NB4 (cell line): ENCODE results near the gene PARL.

ENCODE experiments used
- CTCF ChIP-seq: IDR thresholded peaks from one replicate; pipeline ENCODE4 v1.5.1; 2012; ENCODE audit warnings: low read depth, low read length
- MAX ChIP-seq: IDR thresholded peaks from 2 replicates; pipeline ENCODE4 v1.6.1; 2011; ENCODE audit warnings: low read depth, low read length
- POLR2A ChIP-seq: IDR thresholded peaks from 2 replicates; pipeline ENCODE4 v1.6.1; 2011; ENCODE audit warnings: mild to moderate bottlenecking; ENCODE audit not compliant: insufficient read length; ENCODE audit errors: extremely low read depth

GRCh38 chr3:183920416-183920815, 35.7 kb upstream of the PARL start:
- TF ChIP-seq POLR2A (no peak), CTCF (no peak), MAX (no peak)
